ENCODE results near the gene FAM184B.

DNA sequence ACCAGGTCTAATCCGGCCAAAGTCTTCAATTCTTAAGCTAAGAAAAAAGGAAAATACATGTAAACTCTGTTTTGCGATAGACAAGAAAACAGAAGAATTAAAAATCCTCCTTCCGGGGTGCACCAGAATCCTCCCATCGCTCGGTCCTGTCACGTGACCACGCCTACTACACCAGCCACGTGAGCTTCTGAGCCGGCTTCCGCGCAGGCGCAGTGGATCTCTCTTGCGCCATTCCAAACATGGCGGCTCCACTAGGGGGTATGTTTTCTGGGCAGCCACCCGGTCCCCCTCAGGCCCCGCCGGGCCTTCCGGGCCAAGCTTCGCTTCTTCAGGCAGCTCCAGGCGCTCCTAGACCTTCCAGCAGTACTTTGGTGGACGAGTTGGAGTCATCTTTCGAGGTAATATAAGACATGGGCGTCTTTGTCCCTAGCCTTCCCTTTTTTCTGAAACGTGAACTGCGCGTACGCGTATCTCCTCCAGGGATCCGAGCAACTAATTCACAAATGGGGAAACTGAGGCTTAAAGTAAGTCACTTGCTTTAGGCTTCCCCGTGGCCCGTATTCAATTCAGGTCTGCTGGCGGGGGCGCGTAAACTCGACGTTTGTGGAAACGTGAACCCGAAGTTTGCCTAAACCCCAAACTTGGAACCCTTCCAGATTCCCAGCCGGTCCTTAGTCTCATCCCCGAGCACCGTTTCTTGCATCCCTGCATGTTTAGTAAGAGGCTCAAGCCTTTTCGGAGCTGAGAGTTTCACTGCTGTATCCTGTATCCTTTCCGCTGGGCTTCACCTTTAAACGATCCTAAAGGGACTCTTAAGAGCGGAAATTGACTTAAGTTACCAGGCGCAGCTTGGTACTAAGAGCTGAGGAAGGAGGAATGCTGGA lies 166.8 kb downstream of the FAM184B start, which contains the start of gene MED28:
- TF ChIP-seq RAD21 (IDR thresholded peaks at IDR 0.05; ENCODE audit: low read depth) (no peak), POLR2A (IDR thresholded peaks at IDR 0.05; ENCODE audit: borderline replicate concordance, extremely low read depth, insufficient read depth, insufficient read length) (peak; percentile 92)
- TF ChIP-seq, protein P1, sequence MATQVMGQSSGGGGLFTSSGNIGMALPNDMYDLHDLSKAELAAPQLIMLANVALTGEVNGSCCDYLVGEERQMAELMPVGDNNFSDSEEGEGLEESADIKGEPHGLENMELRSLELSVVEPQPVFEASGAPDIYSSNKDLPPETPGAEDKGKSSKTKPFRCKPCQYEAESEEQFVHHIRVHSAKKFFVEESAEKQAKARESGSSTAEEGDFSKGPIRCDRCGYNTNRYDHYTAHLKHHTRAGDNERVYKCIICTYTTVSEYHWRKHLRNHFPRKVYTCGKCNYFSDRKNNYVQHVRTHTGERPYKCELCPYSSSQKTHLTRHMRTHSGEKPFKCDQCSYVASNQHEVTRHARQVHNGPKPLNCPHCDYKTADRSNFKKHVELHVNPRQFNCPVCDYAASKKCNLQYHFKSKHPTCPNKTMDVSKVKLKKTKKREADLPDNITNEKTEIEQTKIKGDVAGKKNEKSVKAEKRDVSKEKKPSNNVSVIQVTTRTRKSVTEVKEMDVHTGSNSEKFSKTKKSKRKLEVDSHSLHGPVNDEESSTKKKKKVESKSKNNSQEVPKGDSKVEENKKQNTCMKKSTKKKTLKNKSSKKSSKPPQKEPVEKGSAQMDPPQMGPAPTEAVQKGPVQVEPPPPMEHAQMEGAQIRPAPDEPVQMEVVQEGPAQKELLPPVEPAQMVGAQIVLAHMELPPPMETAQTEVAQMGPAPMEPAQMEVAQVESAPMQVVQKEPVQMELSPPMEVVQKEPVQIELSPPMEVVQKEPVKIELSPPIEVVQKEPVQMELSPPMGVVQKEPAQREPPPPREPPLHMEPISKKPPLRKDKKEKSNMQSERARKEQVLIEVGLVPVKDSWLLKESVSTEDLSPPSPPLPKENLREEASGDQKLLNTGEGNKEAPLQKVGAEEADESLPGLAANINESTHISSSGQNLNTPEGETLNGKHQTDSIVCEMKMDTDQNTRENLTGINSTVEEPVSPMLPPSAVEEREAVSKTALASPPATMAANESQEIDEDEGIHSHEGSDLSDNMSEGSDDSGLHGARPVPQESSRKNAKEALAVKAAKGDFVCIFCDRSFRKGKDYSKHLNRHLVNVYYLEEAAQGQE (IDR thresholded peaks at IDR 0.05; ENCODE audit: low read depth), result no peak

All from HCT116 (cell line).